Tibial nerve (tissue), 3 donors: ENCODE data around the gene MAPKAPK2.

Experiments used
- POLR2A ChIP-seq, 2 donors: fragments of 450-650 bp; IDR thresholded peaks; one replicate each; pipeline ENCODE4 v1.6.1; 2017; ENCODE audit warnings: antibody characterized with exemption in 2 of 2, mild to moderate bottlenecking in 2 of 2, moderate library complexity in 2 of 2
- TF ChIP-seq, protein P1 (sequence below), 5 experiments: fragments of 200-600 bp in 3 of 5; fragments of 450-650 bp in 2 of 5; sonication (generic) in 3 of 5; IDR thresholded peaks; one replicate each; pipeline ENCODE4 v1.5.1; 2016 to 2019; ENCODE audit warnings: antibody characterized with exemption in 5 of 5, mild to moderate bottlenecking in 3 of 5, moderate library complexity in 2 of 5

GRCh38 chr1:206748348-206749030, 63.8 kb downstream of the MAPKAPK2 start:
- TF ChIP-seq, protein P1, sequence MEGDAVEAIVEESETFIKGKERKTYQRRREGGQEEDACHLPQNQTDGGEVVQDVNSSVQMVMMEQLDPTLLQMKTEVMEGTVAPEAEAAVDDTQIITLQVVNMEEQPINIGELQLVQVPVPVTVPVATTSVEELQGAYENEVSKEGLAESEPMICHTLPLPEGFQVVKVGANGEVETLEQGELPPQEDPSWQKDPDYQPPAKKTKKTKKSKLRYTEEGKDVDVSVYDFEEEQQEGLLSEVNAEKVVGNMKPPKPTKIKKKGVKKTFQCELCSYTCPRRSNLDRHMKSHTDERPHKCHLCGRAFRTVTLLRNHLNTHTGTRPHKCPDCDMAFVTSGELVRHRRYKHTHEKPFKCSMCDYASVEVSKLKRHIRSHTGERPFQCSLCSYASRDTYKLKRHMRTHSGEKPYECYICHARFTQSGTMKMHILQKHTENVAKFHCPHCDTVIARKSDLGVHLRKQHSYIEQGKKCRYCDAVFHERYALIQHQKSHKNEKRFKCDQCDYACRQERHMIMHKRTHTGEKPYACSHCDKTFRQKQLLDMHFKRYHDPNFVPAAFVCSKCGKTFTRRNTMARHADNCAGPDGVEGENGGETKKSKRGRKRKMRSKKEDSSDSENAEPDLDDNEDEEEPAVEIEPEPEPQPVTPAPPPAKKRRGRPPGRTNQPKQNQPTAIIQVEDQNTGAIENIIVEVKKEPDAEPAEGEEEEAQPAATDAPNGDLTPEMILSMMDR (IDR thresholded peaks at IDR 0.05) = no peak
- TF ChIP-seq POLR2A (IDR thresholded peaks at IDR 0.05) = no peak
